Astrocyte (in vitro differentiated cells and primary cell): ENCODE data around the gene MAPK8IP3. TPM values are rescaled to one million over a fixed set of nuclear protein-coding genes. Genes with fewer than 3 reads are reported as not detected.

ENCODE experiments used
- DNase-seq: peaks from one replicate; pipeline ENCODE4 v3.0.0-alpha.2; 2010; ENCODE audit warnings: low read depth
- FAIRE-seq: peaks from 2 replicates; lab custom pipeline; 2011; peaks lifted over from hg19 to GRCh38; lab: Jason Lieb, UNC
- H2AFZ ChIP-seq: 2 replicates; pipeline ENCODE4 v1.6.0; 2012; ENCODE audit warnings: low read depth, low read length, inconsistent platforms
- H3K27ac ChIP-seq: 2 replicates; pipeline ENCODE4 v1.5.1; 2011; ENCODE audit warnings: low read depth, low read length, inconsistent platforms
- H3K27me3 ChIP-seq: 2 replicates; pipeline ENCODE4 v1.6.0; 2011; ENCODE audit warnings: low read length, inconsistent platforms; ENCODE audit not compliant: insufficient read depth
- H3K36me3 ChIP-seq: 2 replicates; pipeline ENCODE4 v1.5.1; 2011; ENCODE audit warnings: low read length, inconsistent platforms; ENCODE audit not compliant: insufficient read depth
- H3K4me1 ChIP-seq: 2 replicates; pipeline ENCODE4 v1.5.1; 2011; ENCODE audit warnings: low read length, inconsistent platforms; ENCODE audit not compliant: insufficient read depth
- H3K4me2 ChIP-seq: 2 replicates; pipeline ENCODE4 v1.6.0; 2012; ENCODE audit warnings: low read length, inconsistent platforms
- H3K4me3 ChIP-seq: 2 replicates; pipeline ENCODE4 v1.5.1; 2011; ENCODE audit warnings: low read depth, mild to moderate bottlenecking, low read length, inconsistent platforms; ENCODE audit not compliant: insufficient read depth
- H3K79me2 ChIP-seq: 2 replicates; pipeline ENCODE4 v1.6.0; 2012; ENCODE audit warnings: mild to moderate bottlenecking, low read length, inconsistent platforms; ENCODE audit not compliant: insufficient read depth
- H3K9ac ChIP-seq: 2 replicates; pipeline ENCODE4 v1.6.0; 2012; ENCODE audit warnings: mild to moderate bottlenecking, low read length, inconsistent platforms
- H3K9me3 ChIP-seq: 2 replicates; pipeline ENCODE4 v1.5.1; 2012; ENCODE audit warnings: low read depth, mild to moderate bottlenecking, low read length, inconsistent platforms; ENCODE audit not compliant: insufficient read depth
- H4K20me1 ChIP-seq: 2 replicates; pipeline ENCODE4 v1.6.0; 2012; ENCODE audit warnings: low read length, inconsistent platforms; ENCODE audit not compliant: insufficient read depth
- H3K27ac Mint-ChIP-seq: one replicate; pipeline ENCODE4 v1.8.0; 2021; ENCODE audit warnings: mild to moderate bottlenecking, mixed read lengths; ENCODE audit not compliant: unreplicated experiment
- H3K27me3 Mint-ChIP-seq: one replicate; pipeline ENCODE4 v1.8.0; 2021; ENCODE audit warnings: low read depth, mixed read lengths; ENCODE audit not compliant: unreplicated experiment
- H3K36me3 Mint-ChIP-seq: one replicate; pipeline ENCODE4 v1.8.0; 2021; ENCODE audit warnings: low read depth, mixed read lengths; ENCODE audit not compliant: unreplicated experiment
- H3K4me1 Mint-ChIP-seq: one replicate; pipeline ENCODE4 v1.8.0; 2021; ENCODE audit warnings: low read depth, mixed read lengths; ENCODE audit not compliant: unreplicated experiment
- H3K4me3 Mint-ChIP-seq: one replicate; pipeline ENCODE4 v1.8.0; 2021; ENCODE audit warnings: mild to moderate bottlenecking, moderate library complexity, mixed read lengths; ENCODE audit not compliant: unreplicated experiment
- H3K9me3 Mint-ChIP-seq: one replicate; pipeline ENCODE4 v1.8.0; 2021; ENCODE audit warnings: mild to moderate bottlenecking, mixed read lengths; ENCODE audit not compliant: unreplicated experiment
- CTCF ChIP-seq: IDR thresholded peaks from 2 replicates; pipeline ENCODE4 v1.5.1; 2011; ENCODE audit warnings: low read depth, mild to moderate bottlenecking, inconsistent platforms, low read length, moderate library complexity; ENCODE audit not compliant: insufficient read depth
- EZH2 ChIP-seq: IDR thresholded peaks from 2 replicates; pipeline ENCODE4 v1.6.1; 2012; ENCODE audit warnings: mild to moderate bottlenecking, low read length, inconsistent platforms; ENCODE audit not compliant: insufficient read depth
- total RNA-seq: library from RNA; stranded (reverse); gene quantifications from 2 replicates; pipeline ENCODE4 v1.2.1, GENCODE V29; 2021

Gene MAPK8IP3
- total RNA-seq, 1 donor from 2014 or later, result 92.4 TPM

- Mint-ChIP-seq H3K4me3 (peak overlapping the region; percentile 94), H3K27ac (peak overlapping the region; percentile 95), H3K27me3 (no peaks in the 10 kb centered on the region), H3K9me3 (no peaks in the 10 kb centered on the region), H3K4me1 (peaks cover 9% of the 10 kb centered on the region), H3K36me3 (peaks cover 2% of the 10 kb centered on the region)
- Histone ChIP-seq H3K27ac (peak overlapping the region; percentile 45), H3K4me1 (peaks cover 12% of the 10 kb centered on the region), H3K4me3 (peak overlapping the region; percentile 75), H3K27me3 (no peaks in the 10 kb centered on the region), H3K9me3 (no peaks in the 10 kb centered on the region), H3K4me2 (peak overlapping the region; percentile 95), H2AFZ (peak overlapping the region; percentile 32), H4K20me1 (peaks cover 55% of the 10 kb centered on the region), H3K79me2 (peaks cover 59% of the 10 kb centered on the region), H3K36me3 (peaks cover 2% of the 10 kb centered on the region), H3K9ac (peak overlapping the region; percentile 81)
- no peak for FAIRE-seq
- TF ChIP-seq EZH2 (no peak), CTCF (no peak)
- DNase-seq, result no peak
Measured at GRCh38 chr16:1781758-1782407, 75.9 kb downstream of the MAPK8IP3 start.

DNA sequence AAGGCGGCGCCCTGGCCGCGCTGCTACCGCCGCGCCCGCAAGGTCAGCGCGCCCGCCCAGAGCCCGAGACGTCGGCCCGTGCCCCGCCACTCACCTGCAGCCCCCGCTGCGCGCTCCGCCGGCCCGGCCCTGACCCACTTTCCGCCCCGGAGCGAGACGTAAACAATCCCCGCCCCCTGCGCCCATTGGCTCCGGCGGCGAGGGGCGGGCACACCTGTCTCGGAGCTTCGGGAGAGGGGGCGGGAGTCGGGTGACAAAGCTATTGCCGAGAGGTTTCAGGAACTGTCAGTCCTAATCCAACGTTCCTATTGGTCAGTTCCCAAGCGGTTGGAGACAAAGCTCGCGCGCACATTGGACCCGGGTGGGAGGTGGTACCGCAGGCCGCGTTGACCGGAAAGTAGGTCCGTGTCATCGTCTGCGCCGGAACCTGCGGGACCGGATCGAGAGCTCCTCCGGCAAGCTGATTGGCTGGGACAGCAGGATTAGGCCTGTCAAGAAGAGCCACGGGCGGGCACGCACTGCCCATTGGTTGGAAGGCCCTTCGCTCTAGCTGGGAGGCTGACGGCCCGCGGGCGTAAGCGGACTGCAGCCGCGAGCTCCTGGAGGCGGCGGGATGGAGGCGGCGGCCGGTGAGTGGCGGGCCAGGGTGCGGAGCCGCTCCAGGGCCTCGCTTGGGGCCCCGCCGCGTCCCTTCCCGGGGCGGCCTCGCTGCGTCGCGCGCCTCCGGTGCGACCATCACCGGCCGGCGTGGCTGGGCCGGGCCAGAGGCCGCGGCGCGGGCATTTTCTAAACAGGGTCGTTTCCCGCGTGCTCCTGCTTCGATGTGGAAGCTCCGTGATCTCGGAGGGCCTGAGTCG is 76.6 kb downstream of the MAPK8IP3 start, which contains the start of the genes NUBP2 and SPSB3:
Gene NUBP2 (plus strand): TSS at position 553 of the 857 bp plus-strand sequence. CDS start 61 bp downstream, at position 614.
Gene SPSB3 (minus strand): TSS at position 164 of the 857 bp plus-strand sequence. CDS start 1,088 bp downstream, outside the sequence.
- DNase-seq (peak; percentile 100), FAIRE-seq (peak; percentile 95)
- H3K27me3 Mint-ChIP-seq, result no peaks in the 10 kb centered on the region
- no peaks in the 10 kb centered on the region for H3K9me3 Mint-ChIP-seq
- Histone ChIP-seq H2AFZ (peak within 1 kb of the TSS; percentile 37), H3K79me2 (peaks cover 66% of the 10 kb centered on the region), H3K27ac (peak within 1 kb of the TSS; percentile 56), H3K9me3 (no peaks in the 10 kb centered on the region), H3K36me3 (peaks cover 2% of the 10 kb centered on the region), H3K4me1 (peaks cover 12% of the 10 kb centered on the region), H3K27me3 (no peaks in the 10 kb centered on the region), H3K4me3 (peak within 1 kb of the TSS; percentile 94), H3K4me2 (peak within 1 kb of the TSS; percentile 98), H3K9ac (peak within 1 kb of the TSS; percentile 88), H4K20me1 (peaks cover 62% of the 10 kb centered on the region)
- H3K27ac Mint-ChIP-seq, result peak within 1 kb of the TSS; percentile 96
- peak within 1 kb of the TSS; percentile 98 for H3K4me3 Mint-ChIP-seq
- TF ChIP-seq EZH2, result no peak
- TF ChIP-seq CTCF, result no peak
- H3K4me1 Mint-ChIP-seq, result peaks cover 9% of the 10 kb centered on the region
- peaks cover 2% of the 10 kb centered on the region for H3K36me3 Mint-ChIP-seq
